H1 (cell line): Measurements from ENCODE around the gene AHNAK2. TPM values are rescaled to one million over a fixed set of nuclear protein-coding genes. Genes with fewer than 3 reads are reported as not detected.
A peak's percentile ranks its signal among the peaks of the same experiment; 100 is the strongest.

ENCODE experiments used
- CTCF ChIA-PET: fragments of 300-600 bp; sonication (Branson Sonifier 250); formaldehyde crosslinking; loops from one replicate; lab custom pipeline; 2021; ENCODE audit not compliant: partially characterized antibody; lab: Charles Lee
- POLR2A ChIA-PET: fragments of 300-600 bp; sonication (Branson Sonifier 250); formaldehyde crosslinking; loops from one replicate; lab custom pipeline; 2021; ENCODE audit warnings: inconsistent platforms; ENCODE audit not compliant: partially characterized antibody; lab: Charles Lee
- DNase-seq, 2 experiments: peaks; one replicate each; pipeline versions ENCODE4 v3.0.0 to v3.0.0-alpha.2; 2010 to 2022; ENCODE audit warnings: low spot score in 2 of 2, low read depth in 1 of 2, mixed read lengths in 1 of 2
- FAIRE-seq: peaks from 2 replicates; lab custom pipeline; 2011; peaks lifted over from hg19 to GRCh38; lab: Jason Lieb, UNC
- H2AFZ ChIP-seq: 2 replicates; pipeline ENCODE4 v1.8.1; 2012; ENCODE audit warnings: low read length, inconsistent platforms
- H2AK5ac ChIP-seq: 2 replicates; pipeline ENCODE4 v1.6.1; 2013; ENCODE audit warnings: low read depth, low read length
- H2BK120ac ChIP-seq: replicated peaks from 2 replicates; pipeline ENCODE3; 2013; ENCODE audit warnings: low read depth, low read length, inconsistent platforms
- H2BK12ac ChIP-seq: 2 replicates; pipeline ENCODE4 v1.6.1; 2013; ENCODE audit warnings: low read depth, low read length
- H2BK15ac ChIP-seq: 2 replicates; pipeline ENCODE4 v1.6.1; 2013; ENCODE audit warnings: low read length
- H2BK20ac ChIP-seq: 2 replicates; pipeline ENCODE4 v1.6.1; 2013; ENCODE audit warnings: low read length
- H2BK5ac ChIP-seq: 2 replicates; pipeline ENCODE4 v1.6.1; 2013; ENCODE audit warnings: low read depth, low read length
- H3K14ac ChIP-seq: 2 replicates; pipeline ENCODE4 v1.6.1; 2013; ENCODE audit warnings: inconsistent platforms; ENCODE audit not compliant: insufficient read length
- H3K18ac ChIP-seq: 2 replicates; pipeline ENCODE4 v1.6.1; 2013; ENCODE audit warnings: low read length; ENCODE audit errors: extremely low read depth
- H3K23ac ChIP-seq: 2 replicates; pipeline ENCODE4 v1.6.1; 2013; ENCODE audit warnings: inconsistent platforms; ENCODE audit not compliant: insufficient read length
- H3K23me2 ChIP-seq: 2 replicates; pipeline ENCODE4 v1.6.1; 2013; ENCODE audit warnings: low read depth, low read length
- H3K27ac ChIP-seq: 2 replicates; pipeline ENCODE4 v1.6.1; 2011; ENCODE audit warnings: low read depth, low read length, inconsistent platforms
- H3K27me3 ChIP-seq, 4 experiments: replicated peaks in 1 of 4; 1 replicate in 1 of 4; 2 replicates in 3 of 4; pipeline versions ENCODE4 v1.6.1 to v1.8.1; 2011 to 2013; ENCODE audit warnings: low read length in 3 of 4, mild to moderate bottlenecking in 3 of 4, inconsistent platforms in 2 of 4, mixed read lengths in 2 of 4, moderate library complexity in 1 of 4; ENCODE audit not compliant: control insufficient read depth in 3 of 4, insufficient read depth in 3 of 4; ENCODE audit errors: extremely low read depth in 1 of 4
- H3K36me3 ChIP-seq, 4 experiments: 2 replicates each; pipeline versions ENCODE4 v1.6.1 to v1.8.1; 2011 to 2013; ENCODE audit warnings: mild to moderate bottlenecking in 4 of 4, low read length in 3 of 4, moderate library complexity in 2 of 4, control low read depth in 1 of 4, inconsistent platforms in 1 of 4; ENCODE audit not compliant: insufficient read depth in 4 of 4, control insufficient read depth in 2 of 4
- H3K4ac ChIP-seq: replicated peaks from 2 replicates; pipeline ENCODE3; 2013; ENCODE audit warnings: low read length, low read depth, mixed read lengths, inconsistent platforms; ENCODE audit not compliant: insufficient read length
- H3K4me1 ChIP-seq, 4 experiments: replicated peaks in 1 of 4; 1 replicate in 1 of 4; 2 replicates in 3 of 4; pipeline versions ENCODE4 v1.6.1 to v1.8.1; 2011 to 2013; ENCODE audit warnings: low read length in 3 of 4, inconsistent platforms in 2 of 4, mixed read lengths in 1 of 4; ENCODE audit not compliant: insufficient read depth in 4 of 4, control insufficient read depth in 3 of 4
- H3K4me2 ChIP-seq, 2 experiments: 2 replicates each; pipeline versions ENCODE4 v1.6.1 to v1.8.1; 2011 to 2013; ENCODE audit warnings: low read depth in 2 of 2, low read length in 2 of 2, control low read depth in 1 of 2, inconsistent platforms in 1 of 2, mild to moderate bottlenecking in 1 of 2; ENCODE audit not compliant: insufficient read depth in 1 of 2
- H3K4me3 ChIP-seq, 4 experiments: fragments of 200-600, 300-600 bp in 1 of 4; sonication (generic), shearing (Covaris generic), sonication (Bioruptor Twin) in 1 of 4; 2 replicates each; pipeline versions ENCODE4 v1.5.1 to v1.8.1; 2011 to 2016; ENCODE audit warnings: low read length in 4 of 4, low read depth in 3 of 4, control low read depth in 2 of 4, inconsistent platforms in 2 of 4, mild to moderate bottlenecking in 2 of 4, mixed read lengths in 1 of 4, moderate library complexity in 1 of 4; ENCODE audit not compliant: insufficient read depth in 2 of 4; ENCODE audit errors: extremely low read depth in 1 of 4
- H3K56ac ChIP-seq: replicated peaks from 2 replicates; pipeline ENCODE3; 2013; ENCODE audit warnings: low read depth, mild to moderate bottlenecking, mixed read lengths, low read length, inconsistent platforms; ENCODE audit not compliant: insufficient read length
- H3K79me1 ChIP-seq: 2 replicates; pipeline ENCODE4 v1.6.1; 2013; ENCODE audit warnings: low read depth, low read length, control low read depth
- H3K79me2 ChIP-seq, 2 experiments: 2 replicates each; pipeline versions ENCODE4 v1.6.1 to v1.8.1; 2012 to 2013; ENCODE audit warnings: low read length in 2 of 2, mild to moderate bottlenecking in 2 of 2, inconsistent platforms in 1 of 2; ENCODE audit not compliant: insufficient read depth in 2 of 2, control insufficient read depth in 1 of 2
- H3K9ac ChIP-seq, 4 experiments: replicated peaks in 1 of 4; 1 replicate in 1 of 4; 2 replicates in 3 of 4; pipeline versions ENCODE4 v1.6.1 to v1.8.1; 2011 to 2013; ENCODE audit warnings: low read depth in 3 of 4, low read length in 3 of 4, control low read depth in 2 of 4, mild to moderate bottlenecking in 2 of 4, moderate library complexity in 2 of 4, inconsistent platforms in 1 of 4; ENCODE audit errors: extremely low read depth in 1 of 4
- H3K9me3 ChIP-seq, 2 experiments: 2 replicates each; pipeline versions ENCODE4 v1.6.1 to v1.8.1; 2012 to 2013; ENCODE audit warnings: mild to moderate bottlenecking in 2 of 2, moderate library complexity in 2 of 2, control low read depth in 1 of 2, inconsistent platforms in 1 of 2, low read depth in 1 of 2, low read length in 1 of 2, mixed read lengths in 1 of 2; ENCODE audit not compliant: insufficient read depth in 2 of 2
- H4K20me1 ChIP-seq, 2 experiments: replicated peaks in 1 of 2; 2 replicates each; pipeline versions ENCODE3 to v1.8.1; 2011 to 2013; ENCODE audit warnings: inconsistent platforms in 2 of 2, low read length in 2 of 2, mild to moderate bottlenecking in 1 of 2; ENCODE audit not compliant: insufficient read depth in 2 of 2, control insufficient read depth in 1 of 2
- H4K5ac ChIP-seq: 2 replicates; pipeline ENCODE4 v1.6.1; 2013; ENCODE audit warnings: low read length, low read depth, mixed read lengths, inconsistent platforms; ENCODE audit not compliant: insufficient read length
- H4K8ac ChIP-seq: 2 replicates; pipeline ENCODE4 v1.8.0; 2013; ENCODE audit warnings: mild to moderate bottlenecking, moderate library complexity, low read length, inconsistent platforms; ENCODE audit not compliant: insufficient read depth; ENCODE audit errors: extremely low read depth
- H4K91ac ChIP-seq: replicated peaks from 2 replicates; pipeline ENCODE3; 2013; ENCODE audit warnings: low read length, mixed read lengths, inconsistent platforms; ENCODE audit not compliant: insufficient read length
- EGR1 ChIP-seq: IDR thresholded peaks from 2 replicates; pipeline ENCODE4 v1.6.1; 2011; ENCODE audit warnings: low read depth, low read length, borderline replicate concordance
- EZH2 ChIP-seq: fragments of 200-600 bp; sonication (generic); IDR thresholded peaks from 2 replicates; pipeline ENCODE4 v1.7.1; 2012; ENCODE audit warnings: low read depth, mild to moderate bottlenecking, moderate library complexity, low read length, inconsistent platforms; ENCODE audit not compliant: severe bottlenecking
- HDAC2 ChIP-seq, 2 experiments: fragments of 300-600 bp in 1 of 2; sonication (generic) in 1 of 2; IDR thresholded peaks; 2 replicates each; pipeline ENCODE4 v1.6.1; 2011 to 2012; ENCODE audit warnings: low read depth in 2 of 2, low read length in 2 of 2, mild to moderate bottlenecking in 2 of 2, moderate library complexity in 2 of 2, borderline replicate concordance in 1 of 2, inconsistent platforms in 1 of 2
- PHF8 ChIP-seq: fragments of 200-600 bp; sonication (generic); conservative IDR thresholded peaks from 2 replicates; pipeline ENCODE4 v1.7.1; 2012; ENCODE audit warnings: low read depth, mild to moderate bottlenecking, inconsistent platforms, low read length, moderate library complexity
- POU5F1 ChIP-seq: IDR thresholded peaks from 2 replicates; pipeline ENCODE4 v1.6.1; 2011; ENCODE audit warnings: low read depth, mild to moderate bottlenecking, low read length, moderate library complexity
- RNF2 ChIP-seq: fragments of 200-900, 300-1000 bp; sonication (generic); IDR thresholded peaks from 2 replicates; pipeline ENCODE4 v1.7.1; 2016; ENCODE audit warnings: borderline replicate concordance, low read depth, mild to moderate bottlenecking, antibody characterized with exemption, low read length; ENCODE audit not compliant: poor library complexity, severe bottlenecking; ENCODE audit errors: missing control alignments
- SP1 ChIP-seq: IDR thresholded peaks from 2 replicates; pipeline ENCODE4 v1.6.1; 2011; ENCODE audit warnings: low read depth, low read length
- TAF1 ChIP-seq: IDR thresholded peaks from 2 replicates; pipeline ENCODE4 v1.6.1; 2011; ENCODE audit warnings: mild to moderate bottlenecking, low read depth, low read length
- USF2 ChIP-seq: IDR thresholded peaks from 2 replicates; pipeline ENCODE4 v1.6.1; 2011; ENCODE audit warnings: low read length, improper control_type of control experiment
- WGBS, 2 experiments: shearing (Covaris generic) in 1 of 2; methylation state at CpG; one replicate each; pipeline versions ENCODE4 v1.1.6 to v1.1.7; 2013 to 2015; ENCODE audit warnings: low lambda C conversion rate in 2 of 2, mixed read lengths in 2 of 2, inconsistent platforms in 1 of 2, low coverage in 1 of 2, missing lambda C conversion rate in 1 of 2; ENCODE audit not compliant: insufficient replicate concordance in 2 of 2, insufficient coverage in 1 of 2, insufficient read length in 1 of 2; ENCODE audit errors: extremely low coverage in 1 of 2, missing lambda C conversion rate in 1 of 2; 5-methylcytosine and 5-hydroxymethylcytosine counted together
- polyA plus RNA-seq, 7 experiments: library from polyadenylated mRNA; depleted of rRNA in 3 of 7; stranded (reverse) in 5 of 7; unstranded in 2 of 7; fragments of >200 nt in 5 of 7; fragments of 200-250 nt in 2 of 7; gene quantifications; 1 replicate in 5 of 7; 2 replicates in 1 of 7; 4 replicates in 1 of 7; pipeline versions ENCODE4 v1.2.1 to v1.2.3, GENCODE V29; 2011 to 2013; ENCODE audit warnings: missing spikeins in 2 of 7, mixed read lengths in 2 of 7
- total RNA-seq: library from RNA; stranded (reverse); fragmentation: NEBNext Ultra II Directional; extraction: Animal tissue kit (Norgen Biotek cat#: 25700); gene quantifications from 2 replicates; pipeline ENCODE4 v1.2.1, GENCODE V29; 2021

AHNAK2 gene
- total and polyA plus RNA-seq, 2 of the 8 experiments (the other 6 are each of a cell fraction or from before 2014, with no cell fraction given): 0.95 to 2.0 TPM

GRCh38 chr14:104986487-104987164 is 8.5 kb upstream of the AHNAK2 start:
- Histone ChIP-seq H3K27ac (no peak overlapping the region), H3K23me2 (peaks cover 4% of the 10 kb centered on the region; the same call in 1 of the 2 replicates), H2BK15ac (no peak overlapping the region), H4K20me1 (peaks cover 3% of the 10 kb centered on the region in 2 experiments), H4K5ac (no peak overlapping the region), H3K4ac (no peak overlapping the region), H3K36me3 (no peaks in the 10 kb centered on the region), H3K79me2 (no peaks in the 10 kb centered on the region), H2AFZ (no peak overlapping the region), H4K91ac (no peak overlapping the region), H3K4me3 (peak overlapping the region in 1 of 4 experiments; percentile 78; a peak in 2 of 8 replicates), H2BK20ac (no peak overlapping the region), H3K23ac (no peak overlapping the region), H3K4me2 (peak overlapping the region; percentile 74 to 77), H2AK5ac (no peak overlapping the region), H2BK5ac (no peak overlapping the region), H3K14ac (no peak overlapping the region), H3K4me1 (peaks cover 0 to 7% (median 2%) of the 10 kb centered on the region in 4 experiments; a peak in 4 of 7 replicates), H2BK12ac (0 out of 2 replicates have a peak overlapping the region, but pooled peaks have one; percentile 14), H3K9ac (no peak overlapping the region), H3K56ac (no peak overlapping the region), H4K8ac (no peak overlapping the region), H3K18ac (no peak overlapping the region), H3K27me3 (peaks cover 0 to 4% (median under 1%) of the 10 kb centered on the region in 4 experiments; a peak in 3 of 7 replicates), H2BK120ac (no peak overlapping the region), H3K79me1 (no peaks in the 10 kb centered on the region), H3K9me3 (peaks cover 0 to 3% of the 10 kb centered on the region in 2 experiments; a peak in 1 of 4 replicates)
- DNase-seq: no peak
- WGBS, 2 experiments: 81% methylated on average over 16 of the region's 19 CpGs; no CpG with 5 or more reads in 1 of the 2 experiments
- no peak for FAIRE-seq
- POLR2A ChIA-PET: interaction anchor here (1.0 kb wide), 1 partner anchor 34 kb away, joined by 4 read pairs; the partner anchor contains the start of gene CDCA4
- CTCF ChIA-PET: interaction anchor here (0.8 to 1.3 kb wide), 4 partner anchors 15 to 60 kb away, joined by 3 to 4 read pairs (median 4); no protein-coding TSS in a partner anchor
- TF ChIP-seq POU5F1 (no peak), TAF1 (no peak), HDAC2 (IDR thresholded peaks at IDR 0.05; ENCODE audit: borderline replicate concordance in 1 of 2, low read depth in 2 of 2, low read length in 2 of 2) (no peak), SP1 (no peak), RNF2 (no peak), EGR1 (no peak), EZH2 (no peak), PHF8 (no peak), USF2 (no peak)
